ENCODE measurements around the gene ADAMTS7. TPM values are rescaled to one million over a fixed set of nuclear protein-coding genes. Genes with fewer than 3 reads are reported as not detected.
A peak's percentile ranks its signal among the peaks of the same experiment; 100 is the strongest.

The ADAMTS7 gene
- total RNA-seq, 1 experiment from 2014 or later = 1.1 TPM

- no peak overlapping the region for H3K27ac Mint-ChIP-seq (ENCODE audit: unreplicated experiment)
- no TSS peak for BruUV-seq (replicated peaks)
- ChIA-PET POLR2A (no interaction called here), CTCF (interaction anchor here (0.6 kb wide), 1 partner anchor 250 kb away, joined by 3 read pairs; no protein-coding TSS in a partner anchor)
- Histone ChIP-seq H3K4me1 (no peaks in the 10 kb centered on the region), H3K9me3 (no peaks in the 10 kb centered on the region), H3K4me3 (ENCODE audit: low read depth, low read length) (no peak overlapping the region), H3K27me3 (replicated peaks; ENCODE audit: control insufficient read depth, insufficient read depth, low read length) (no peaks in the 10 kb centered on the region), H3K36me3 (ENCODE audit: control insufficient read depth, insufficient read depth, low read length) (no peaks in the 10 kb centered on the region)
- no peaks in the 10 kb centered on the region for H3K4me1 Mint-ChIP-seq (ENCODE audit: low read depth, unreplicated experiment)
- peak in 1 of 2 experiments; percentile 21 for DNase-seq
- peaks cover 3% of the 10 kb centered on the region for H3K27me3 Mint-ChIP-seq (ENCODE audit: insufficient read depth, unreplicated experiment)
- H3K4me3 Mint-ChIP-seq (ENCODE audit: unreplicated experiment) = no peak overlapping the region
- intact Hi-C loops (cut with micrococcal nuclease; ENCODE audit: unreplicated experiment) = no loop called here
- no peaks in the 10 kb centered on the region for H3K36me3 Mint-ChIP-seq (ENCODE audit: insufficient read depth, unreplicated experiment)
- TF ChIP-seq, protein P1, sequence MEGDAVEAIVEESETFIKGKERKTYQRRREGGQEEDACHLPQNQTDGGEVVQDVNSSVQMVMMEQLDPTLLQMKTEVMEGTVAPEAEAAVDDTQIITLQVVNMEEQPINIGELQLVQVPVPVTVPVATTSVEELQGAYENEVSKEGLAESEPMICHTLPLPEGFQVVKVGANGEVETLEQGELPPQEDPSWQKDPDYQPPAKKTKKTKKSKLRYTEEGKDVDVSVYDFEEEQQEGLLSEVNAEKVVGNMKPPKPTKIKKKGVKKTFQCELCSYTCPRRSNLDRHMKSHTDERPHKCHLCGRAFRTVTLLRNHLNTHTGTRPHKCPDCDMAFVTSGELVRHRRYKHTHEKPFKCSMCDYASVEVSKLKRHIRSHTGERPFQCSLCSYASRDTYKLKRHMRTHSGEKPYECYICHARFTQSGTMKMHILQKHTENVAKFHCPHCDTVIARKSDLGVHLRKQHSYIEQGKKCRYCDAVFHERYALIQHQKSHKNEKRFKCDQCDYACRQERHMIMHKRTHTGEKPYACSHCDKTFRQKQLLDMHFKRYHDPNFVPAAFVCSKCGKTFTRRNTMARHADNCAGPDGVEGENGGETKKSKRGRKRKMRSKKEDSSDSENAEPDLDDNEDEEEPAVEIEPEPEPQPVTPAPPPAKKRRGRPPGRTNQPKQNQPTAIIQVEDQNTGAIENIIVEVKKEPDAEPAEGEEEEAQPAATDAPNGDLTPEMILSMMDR (IDR thresholded peaks at IDR 0.05; ENCODE audit: insufficient read depth in 1 of 2, low read depth in 1 of 2, low read length in 1 of 2, severe bottlenecking in 1 of 2, unreplicated experiment in 1 of 2) = no peak
- no peaks in the 10 kb centered on the region for H3K9me3 Mint-ChIP-seq (ENCODE audit: unreplicated experiment)
Measured at GRCh38 chr15:78740904-78741274, 70.4 kb downstream of the ADAMTS7 start.

- ChIA-PET POLR2A (no interaction called here), CTCF (interaction anchor here (0.6 kb wide), 1 partner anchor 250 kb away, joined by 3 read pairs; no protein-coding TSS in a partner anchor)
- Histone ChIP-seq H3K4me1 (no peaks in the 10 kb centered on the region), H3K9me3 (no peaks in the 10 kb centered on the region), H3K27me3 (replicated peaks; ENCODE audit: control insufficient read depth, insufficient read depth, low read length) (no peaks in the 10 kb centered on the region), H3K36me3 (ENCODE audit: control insufficient read depth, insufficient read depth, low read length) (no peaks in the 10 kb centered on the region), H3K4me3 (ENCODE audit: low read depth, low read length) (no peak overlapping the region)
- TF ChIP-seq, protein P1 (IDR thresholded peaks at IDR 0.05; ENCODE audit: insufficient read depth in 1 of 2, low read depth in 1 of 2, low read length in 1 of 2, severe bottlenecking in 1 of 2, unreplicated experiment in 1 of 2) = peak; percentile 18 to 66
- Mint-ChIP-seq H3K27me3 (ENCODE audit: insufficient read depth, unreplicated experiment) (peaks cover 3% of the 10 kb centered on the region), H3K36me3 (ENCODE audit: insufficient read depth, unreplicated experiment) (no peaks in the 10 kb centered on the region), H3K9me3 (ENCODE audit: unreplicated experiment) (no peaks in the 10 kb centered on the region), H3K4me3 (ENCODE audit: unreplicated experiment) (no peak overlapping the region), H3K4me1 (ENCODE audit: low read depth, unreplicated experiment) (no peaks in the 10 kb centered on the region), H3K27ac (ENCODE audit: unreplicated experiment) (no peak overlapping the region)
- peak; percentile 72 to 83 for DNase-seq
- BruUV-seq (replicated peaks) = no TSS peak
- intact Hi-C loops (cut with micrococcal nuclease; ENCODE audit: unreplicated experiment) = no loop called here
Measured at GRCh38 chr15:78739996-78740903, 71.0 kb downstream of the ADAMTS7 start.

DNA sequence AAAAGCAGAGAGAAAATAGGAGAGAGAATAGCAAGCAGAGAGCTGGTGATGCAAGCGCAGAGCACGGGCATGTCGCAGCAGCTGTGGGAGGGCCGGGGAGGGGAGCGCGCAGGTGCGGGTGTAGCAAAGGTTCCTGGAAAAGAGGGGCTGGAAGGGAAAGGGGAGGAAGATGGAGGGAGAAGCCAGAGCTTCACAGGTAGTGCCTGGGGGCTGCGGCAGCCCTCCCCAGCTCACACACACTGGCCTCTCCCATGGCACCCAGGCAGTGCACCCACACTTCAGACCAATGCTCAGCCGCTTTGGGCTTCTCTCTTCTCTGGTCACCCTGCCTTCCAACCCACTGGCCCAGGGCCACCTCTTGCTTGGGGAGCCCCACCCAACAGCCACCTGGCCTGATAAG, 72.1 kb downstream of the ADAMTS7 start:
- POLR2A ChIA-PET = no interaction called here
- Histone ChIP-seq H3K27me3 (replicated peaks; ENCODE audit: control insufficient read depth, insufficient read depth, low read length) (no peaks in the 10 kb centered on the region), H3K4me3 (ENCODE audit: low read depth, low read length) (no peak overlapping the region), H3K9me3 (no peaks in the 10 kb centered on the region), H3K4me1 (no peaks in the 10 kb centered on the region), H3K36me3 (ENCODE audit: control insufficient read depth, insufficient read depth, low read length) (no peaks in the 10 kb centered on the region)
- CTCF ChIA-PET = no interaction called here
- Mint-ChIP-seq H3K9me3 (ENCODE audit: unreplicated experiment) (no peaks in the 10 kb centered on the region), H3K27ac (ENCODE audit: unreplicated experiment) (no peak overlapping the region), H3K27me3 (ENCODE audit: insufficient read depth, unreplicated experiment) (peaks cover 8% of the 10 kb centered on the region), H3K4me3 (ENCODE audit: unreplicated experiment) (no peak overlapping the region), H3K36me3 (ENCODE audit: insufficient read depth, unreplicated experiment) (no peaks in the 10 kb centered on the region), H3K4me1 (ENCODE audit: low read depth, unreplicated experiment) (no peaks in the 10 kb centered on the region)
- TF ChIP-seq, protein P1 (IDR thresholded peaks at IDR 0.05; ENCODE audit: insufficient read depth in 1 of 2, low read depth in 1 of 2, low read length in 1 of 2, severe bottlenecking in 1 of 2, unreplicated experiment in 1 of 2) = no peak
- intact Hi-C loops (cut with micrococcal nuclease; ENCODE audit: unreplicated experiment) = no loop called here
- DNase-seq = peak in 1 of 2 experiments; percentile 12
- BruUV-seq (replicated peaks) = no TSS peak

All from Caco-2 (cell line).